H9 (cell line): ENCODE results near the gene EBNA1BP2. TPM values are rescaled to one million over a fixed set of nuclear protein-coding genes. Genes with fewer than 3 reads are reported as not detected.

ENCODE experiments used
- DNase-seq: peaks from one replicate; pipeline ENCODE4 v3.0.0-alpha.2; 2017
- H2AFZ ChIP-seq: one replicate; pipeline ENCODE4 v1.6.1; 2013; ENCODE audit warnings: mild to moderate bottlenecking, low read length, control low read depth, moderate library complexity
- H2AK5ac ChIP-seq: 2 replicates; pipeline ENCODE4 v1.6.1; 2013; ENCODE audit warnings: low read length, control low read depth, mixed read lengths; ENCODE audit not compliant: insufficient read length
- H2BK120ac ChIP-seq: one replicate; pipeline ENCODE4 v1.6.1; 2013; ENCODE audit warnings: low read depth, mild to moderate bottlenecking, low read length, control low read depth, inconsistent platforms; ENCODE audit not compliant: poor library complexity, severe bottlenecking
- H2BK12ac ChIP-seq: 2 replicates; pipeline ENCODE4 v1.6.1; 2013; ENCODE audit warnings: low read length, control low read depth, mixed read lengths, low read depth; ENCODE audit not compliant: insufficient read length
- H2BK15ac ChIP-seq: 2 replicates; pipeline ENCODE4 v1.6.1; 2013; ENCODE audit warnings: low read depth, low read length, control low read depth
- H2BK20ac ChIP-seq: one replicate; pipeline ENCODE4 v1.6.1; 2013; ENCODE audit warnings: low read depth, mild to moderate bottlenecking, low read length, control low read depth, inconsistent platforms; ENCODE audit not compliant: poor library complexity, severe bottlenecking
- H2BK5ac ChIP-seq: 2 replicates; pipeline ENCODE4 v1.6.1; 2013; ENCODE audit warnings: low read length, control low read depth, mixed read lengths; ENCODE audit not compliant: insufficient read length
- H3K14ac ChIP-seq: 2 replicates; pipeline ENCODE4 v1.6.1; 2013; ENCODE audit warnings: low read length, control low read depth; ENCODE audit not compliant: insufficient read depth
- H3K18ac ChIP-seq: 2 replicates; pipeline ENCODE4 v1.6.1; 2013; ENCODE audit warnings: low read depth, mild to moderate bottlenecking, mixed read lengths, low read length, control low read depth; ENCODE audit not compliant: insufficient read length
- H3K23ac ChIP-seq: 2 replicates; pipeline ENCODE4 v1.6.1; 2013; ENCODE audit warnings: low read length, control low read depth, mixed read lengths, low read depth; ENCODE audit not compliant: insufficient read length
- H3K23me2 ChIP-seq: 2 replicates; pipeline ENCODE4 v1.6.1; 2013; ENCODE audit warnings: low read depth, mild to moderate bottlenecking, mixed read lengths, low read length, control low read depth; ENCODE audit not compliant: insufficient read length, poor library complexity, severe bottlenecking
- H3K27ac ChIP-seq: 2 replicates; pipeline ENCODE4 v1.5.1; 2013; ENCODE audit warnings: low read length, control low read depth, mixed read lengths, low read depth; ENCODE audit not compliant: insufficient read length
- H3K27me3 ChIP-seq: 2 replicates; pipeline ENCODE4 v1.6.1; 2013; ENCODE audit warnings: low read length, control low read depth, inconsistent platforms; ENCODE audit not compliant: insufficient read depth
- H3K4ac ChIP-seq: 2 replicates; pipeline ENCODE4 v1.6.1; 2013; ENCODE audit warnings: low read depth, mild to moderate bottlenecking, control low read depth, inconsistent platforms, low read length, moderate library complexity
- H3K4me1 ChIP-seq: 2 replicates; pipeline ENCODE4 v1.6.1; 2013; ENCODE audit warnings: low read length, control low read depth, inconsistent platforms; ENCODE audit not compliant: insufficient read depth
- H3K4me2 ChIP-seq: 2 replicates; pipeline ENCODE4 v1.6.1; 2013; ENCODE audit warnings: low read length, control low read depth, mixed read lengths; ENCODE audit not compliant: insufficient read length, insufficient read depth
- H3K56ac ChIP-seq: 2 replicates; pipeline ENCODE4 v1.6.1; 2013; ENCODE audit warnings: low read depth, mild to moderate bottlenecking, mixed read lengths, low read length, control low read depth; ENCODE audit not compliant: insufficient read length
- H3K79me1 ChIP-seq: 2 replicates; pipeline ENCODE4 v1.6.1; 2013; ENCODE audit warnings: low read depth, mild to moderate bottlenecking, moderate library complexity, low read length, control low read depth, inconsistent platforms; ENCODE audit not compliant: insufficient read depth, poor library complexity, severe bottlenecking
- H3K79me2 ChIP-seq: 2 replicates; pipeline ENCODE4 v1.6.1; 2013; ENCODE audit warnings: low read length, control low read depth, inconsistent platforms; ENCODE audit not compliant: insufficient read depth
- H3K9ac ChIP-seq: 2 replicates; pipeline ENCODE4 v1.6.1; 2013; ENCODE audit warnings: low read length, control low read depth, mixed read lengths; ENCODE audit not compliant: insufficient read length; ENCODE audit errors: extremely low read depth
- H3K9me3 ChIP-seq: one replicate; pipeline ENCODE4 v1.6.1; 2013; ENCODE audit warnings: low read depth, low read length, inconsistent platforms; ENCODE audit not compliant: control insufficient read depth
- H3T11ph ChIP-seq: one replicate; pipeline ENCODE4 v1.6.1; 2013; ENCODE audit warnings: mild to moderate bottlenecking, low read length, control low read depth, inconsistent platforms
- H4K20me1 ChIP-seq: one replicate; pipeline ENCODE4 v1.6.1; 2013; ENCODE audit not compliant: control insufficient read depth, insufficient read length, insufficient read depth
- H4K5ac ChIP-seq: 2 replicates; pipeline ENCODE4 v1.6.1; 2013; ENCODE audit warnings: low read depth, mild to moderate bottlenecking, mixed read lengths, low read length, control low read depth; ENCODE audit not compliant: insufficient read length
- H4K8ac ChIP-seq: replicated peaks from 2 replicates; pipeline ENCODE4 v1.6.1; 2013; ENCODE audit warnings: low read length, control low read depth, mixed read lengths, low read depth; ENCODE audit not compliant: insufficient read length
- H4K91ac ChIP-seq: 2 replicates; pipeline ENCODE4 v1.6.1; 2013; ENCODE audit warnings: low read depth, mild to moderate bottlenecking, moderate library complexity, mixed read lengths, low read length, control low read depth; ENCODE audit not compliant: insufficient read length
- H3K27ac Mint-ChIP-seq, 3 experiments: 2 replicates in 2 of 3; 3 replicates in 1 of 3; pipeline ENCODE4 v1.8.0; 2020 to 2021; ENCODE audit warnings: mixed read lengths in 3 of 3, mild to moderate bottlenecking in 1 of 3, moderate library complexity in 1 of 3
- H3K27me3 Mint-ChIP-seq: 2 replicates; pipeline ENCODE4 v1.8.0; 2021; ENCODE audit warnings: low read depth, mild to moderate bottlenecking, moderate library complexity, mixed read lengths
- H3K36me3 Mint-ChIP-seq, 3 experiments: 2 replicates in 2 of 3; 3 replicates in 1 of 3; pipeline ENCODE4 v1.8.0; 2020 to 2021; ENCODE audit warnings: low read depth in 3 of 3, mixed read lengths in 3 of 3; ENCODE audit not compliant: insufficient read depth in 1 of 3
- H3K4me1 Mint-ChIP-seq, 2 experiments: 2 replicates each; pipeline ENCODE4 v1.8.0; 2020; ENCODE audit warnings: mixed read lengths in 2 of 2
- H3K4me3 Mint-ChIP-seq, 2 experiments: 2 replicates in 1 of 2; 3 replicates in 1 of 2; pipeline ENCODE4 v1.8.0; 2020 to 2021; ENCODE audit warnings: mild to moderate bottlenecking in 2 of 2, mixed read lengths in 2 of 2, moderate library complexity in 1 of 2
- H3K9me3 Mint-ChIP-seq, 2 experiments: 2 replicates in 1 of 2; 3 replicates in 1 of 2; pipeline ENCODE4 v1.8.0; 2020; ENCODE audit warnings: mild to moderate bottlenecking in 2 of 2, mixed read lengths in 2 of 2, moderate library complexity in 1 of 2
- CTCF ChIP-seq: fragments of 200-600 bp; sonication (generic); conservative IDR thresholded peaks from 3 replicates; pipeline ENCODE4 v1.8.0; 2021; ENCODE audit warnings: antibody characterized with exemption, mild to moderate bottlenecking
- WGBS: extraction: QIAGEN DNeasy Blood & Tissue Kit; methylation state at CpG from one replicate; pipeline ENCODE4 v1.1.7; 2013; ENCODE audit warnings: missing lambda C conversion rate, low lambda C conversion rate, mixed read lengths; ENCODE audit not compliant: insufficient read length; ENCODE audit errors: extremely low coverage; 5-methylcytosine and 5-hydroxymethylcytosine counted together
- total RNA-seq: library from RNA; stranded (reverse); gene quantifications from 2 replicates; pipeline ENCODE4 v1.2.1, GENCODE V29; 2021

EBNA1BP2 gene
- total RNA-seq, 1 experiment from 2014 or later: 84.7 TPM

GRCh38 chr1:43123031-43123430, 49.1 kb downstream of the EBNA1BP2 start:
- H4K20me1 ChIP-seq: no peaks in the 10 kb centered on the region
- Mint-ChIP-seq H3K36me3 (peaks cover 14 to 55% (median 51%) of the 10 kb centered on the region in 3 experiments), H3K4me1 (peaks cover 27 to 38% of the 10 kb centered on the region in 2 experiments), H3K27me3 (no peaks in the 10 kb centered on the region; the same call in 1 of the 2 replicates), H3K27ac (no peak overlapping the region), H3K4me3 (no peak overlapping the region), H3K9me3 (peaks cover 19 to 24% of the 10 kb centered on the region in 2 experiments)
- H4K5ac ChIP-seq: no peak overlapping the region
- H3K23me2 ChIP-seq: peaks cover 4% of the 10 kb centered on the region
- H3K18ac ChIP-seq: no peak overlapping the region
- no peak overlapping the region for H3K4ac ChIP-seq
- no peak overlapping the region for H2BK15ac ChIP-seq
- H2AFZ ChIP-seq: no peak overlapping the region
- no peak overlapping the region for H4K8ac ChIP-seq
- no peak overlapping the region for H2BK20ac ChIP-seq
- no peak overlapping the region for H3K14ac ChIP-seq
- no peak overlapping the region for H3K9ac ChIP-seq
- no peaks in the 10 kb centered on the region for H3K9me3 ChIP-seq
- H3K27me3 ChIP-seq: no peaks in the 10 kb centered on the region
- H3K4me2 ChIP-seq: no peak overlapping the region
- no peaks in the 10 kb centered on the region; the same call in 1 of the 2 replicates for H3K79me2 ChIP-seq
- H4K91ac ChIP-seq: no peak overlapping the region
- H3K56ac ChIP-seq: no peak overlapping the region
- no peak overlapping the region for H2AK5ac ChIP-seq
- no peak for TF ChIP-seq CTCF
- H3K4me1 ChIP-seq: peaks cover 3% of the 10 kb centered on the region; the same call in 1 of the 2 replicates
- H3K79me1 ChIP-seq: no peaks in the 10 kb centered on the region
- no peak overlapping the region for H3T11ph ChIP-seq
- no peak overlapping the region for H3K23ac ChIP-seq
- no peak overlapping the region for H2BK5ac ChIP-seq
- H3K27ac ChIP-seq: no peak overlapping the region
- no CpG with 5 or more reads among the region's 1 CpG for WGBS
- H2BK120ac ChIP-seq: no peak overlapping the region
- DNase-seq: no peak
- no peak overlapping the region for H2BK12ac ChIP-seq
